NB4 (cell line): ENCODE results near the gene ZCCHC24.

Source experiments
- DNase-seq: peaks from one replicate; pipeline ENCODE4 v3.0.0; 2010; ENCODE audit warnings: low read depth
- H3K4me3 ChIP-seq: one replicate; pipeline ENCODE4 v1.5.1; 2011; ENCODE audit warnings: mild to moderate bottlenecking, low read depth, low read length, moderate library complexity
- CTCF ChIP-seq: IDR thresholded peaks from one replicate; pipeline ENCODE4 v1.5.1; 2012; ENCODE audit warnings: low read depth, low read length
- MYC ChIP-seq: IDR thresholded peaks from 2 replicates; pipeline ENCODE4 v1.6.1; 2011; ENCODE audit warnings: low read depth, low read length
- POLR2A ChIP-seq: IDR thresholded peaks from 2 replicates; pipeline ENCODE4 v1.6.1; 2011; ENCODE audit warnings: mild to moderate bottlenecking; ENCODE audit not compliant: insufficient read length; ENCODE audit errors: extremely low read depth
- TF ChIP-seq, protein P1 (sequence below): IDR thresholded peaks from 2 replicates; pipeline ENCODE4 v1.6.1; 2011; ENCODE audit warnings: low read depth, low read length

The ZCCHC24 gene

GRCh38 chr10:79375321-79376077 lies 69.9 kb downstream of the ZCCHC24 start:
- TF ChIP-seq, protein P1, sequence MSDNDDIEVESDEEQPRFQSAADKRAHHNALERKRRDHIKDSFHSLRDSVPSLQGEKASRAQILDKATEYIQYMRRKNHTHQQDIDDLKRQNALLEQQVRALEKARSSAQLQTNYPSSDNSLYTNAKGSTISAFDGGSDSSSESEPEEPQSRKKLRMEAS, result no peak
- TF ChIP-seq POLR2A (no peak), CTCF (no peak), MYC (no peak)
- DNase-seq, result peak; percentile 31
- no peak overlapping the region for H3K4me3 ChIP-seq

DNA sequence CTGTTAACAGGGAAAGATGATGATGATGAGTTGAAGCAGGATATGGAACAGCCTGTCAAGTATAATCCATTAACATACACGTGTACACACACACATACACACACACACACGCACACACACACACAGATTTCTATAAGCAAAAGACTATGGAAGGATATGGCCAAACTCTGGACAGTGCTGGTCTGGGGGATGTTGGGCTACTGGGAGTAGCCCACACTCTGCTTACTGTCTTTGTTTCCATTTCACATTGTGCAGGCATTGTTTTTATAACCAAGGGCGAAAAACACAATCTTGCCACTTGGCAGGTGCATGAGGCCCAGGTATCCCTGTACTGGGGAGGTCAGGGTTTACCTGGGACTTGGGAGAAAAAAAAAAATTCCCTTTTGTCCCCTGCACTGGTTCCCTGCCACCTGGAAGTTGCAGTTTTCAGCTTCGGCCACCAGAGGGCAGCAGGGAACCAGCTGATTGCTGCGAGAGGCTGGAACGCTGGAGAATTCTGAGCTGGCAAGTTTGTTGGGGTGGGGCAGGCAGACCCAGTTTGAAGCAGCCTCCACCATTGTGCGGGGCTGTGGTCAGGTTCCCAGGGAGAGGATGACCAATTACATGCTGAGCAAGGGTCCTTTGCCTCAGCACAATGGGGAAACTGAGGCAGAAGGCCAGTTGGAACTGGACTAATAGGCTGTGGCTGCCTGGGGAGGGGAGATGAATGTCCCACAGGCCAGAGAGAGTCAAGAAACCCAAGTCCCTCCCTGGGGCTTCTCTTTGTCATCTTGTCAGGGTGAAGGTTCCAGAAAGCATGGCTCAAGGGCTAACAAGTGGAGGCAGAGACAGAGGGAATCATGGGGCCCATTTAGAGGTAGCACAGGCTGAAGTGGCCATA lies 70.9 kb downstream of the ZCCHC24 start:
- TF ChIP-seq, protein P1, result 0 out of 2 replicates have a peak, but pooled peaks have one; percentile 26
- TF ChIP-seq POLR2A (no peak), MYC (no peak), CTCF (peak; percentile 95)
- DNase-seq, result peak; percentile 75
- no peak overlapping the region for H3K4me3 ChIP-seq

- DNase-seq, result peak; percentile 1
- no peak overlapping the region for H3K4me3 ChIP-seq
- no peak for TF ChIP-seq MYC
- TF ChIP-seq, protein P1, result no peak
- TF ChIP-seq POLR2A, result no peak
- TF ChIP-seq CTCF, result no peak
These were observed 72.6 kb downstream of the ZCCHC24 start for GRCh38 chr10:79372871-79373270.

- no peak overlapping the region for H3K4me3 ChIP-seq
- no peak for DNase-seq
- TF ChIP-seq POLR2A, result no peak
- TF ChIP-seq, protein P1, result no peak
- TF ChIP-seq MYC, result no peak
- no peak for TF ChIP-seq CTCF
These were observed 77.8 kb downstream of the ZCCHC24 start for GRCh38 chr10:79367426-79368189.

GRCh38 chr10:79361726-79362397 lies 83.6 kb downstream of the ZCCHC24 start:
- H3K4me3 ChIP-seq, result no peak overlapping the region
- DNase-seq, result no peak
- TF ChIP-seq, protein P1, result no peak
